SKM-1 (cell line): ENCODE results near the gene FAM169A.
"Not testable (repeated sequence)": the region's sequence is repeated elsewhere in the genome, so short reads cannot be mapped to it uniquely, and the experiment has no call there.

Source experiments
- DNase-seq: peaks from one replicate; lab custom pipeline; 2025; ENCODE audit not compliant: unreplicated experiment; lab: John Stamatoyannopoulos, UW

The FAM169A gene

GRCh38 chr5:74865804-74866595 is at the start of gene FAM169A:
FAM169A (minus strand) TSS chr5:74866387; CDS start chr5:74841676, 24,711 bp downstream.
- DNase-seq: no peak

DNA sequence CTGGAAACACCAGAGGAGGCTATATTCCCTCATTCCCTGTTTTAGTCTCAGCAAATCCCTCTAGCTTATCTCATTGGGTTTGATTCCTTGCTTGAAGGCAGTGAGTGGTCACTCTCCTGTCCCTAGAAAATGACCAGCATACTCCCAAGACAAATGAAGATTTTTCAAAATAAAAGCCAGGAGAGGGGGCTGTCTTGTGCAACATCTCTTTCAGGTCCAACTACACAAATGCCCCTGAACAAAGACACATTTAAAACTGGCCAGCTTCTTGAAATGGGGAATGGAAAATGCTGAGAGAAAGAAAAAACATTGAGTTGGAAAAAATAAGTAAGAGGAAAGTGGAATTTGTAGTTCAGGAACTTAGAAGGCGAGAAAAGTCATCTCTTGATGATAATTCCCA is 49.3 kb upstream of the FAM169A start:
- no peak for DNase-seq

DNA sequence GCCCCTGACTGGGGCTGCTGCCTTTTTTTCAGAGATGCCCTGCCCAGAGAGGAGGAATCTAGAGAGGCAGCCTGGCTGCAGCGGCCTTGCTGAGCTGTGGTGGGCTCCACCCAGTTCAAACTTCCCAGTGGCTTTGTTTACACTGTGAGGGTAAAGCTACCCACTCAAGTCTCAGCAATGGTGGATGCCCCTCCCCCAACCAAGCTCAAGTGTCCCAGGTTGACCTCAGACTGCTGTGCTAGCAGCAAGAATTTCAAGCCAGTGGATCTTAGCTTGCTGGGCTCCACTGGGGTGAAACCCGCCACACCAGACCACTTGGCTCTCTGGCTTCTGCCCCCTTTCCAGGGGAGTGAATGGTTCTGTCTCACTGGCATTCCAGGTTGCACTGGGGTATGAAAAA is 45.2 kb upstream of the FAM169A start:
- DNase-seq: not testable (repeated sequence)

DNA sequence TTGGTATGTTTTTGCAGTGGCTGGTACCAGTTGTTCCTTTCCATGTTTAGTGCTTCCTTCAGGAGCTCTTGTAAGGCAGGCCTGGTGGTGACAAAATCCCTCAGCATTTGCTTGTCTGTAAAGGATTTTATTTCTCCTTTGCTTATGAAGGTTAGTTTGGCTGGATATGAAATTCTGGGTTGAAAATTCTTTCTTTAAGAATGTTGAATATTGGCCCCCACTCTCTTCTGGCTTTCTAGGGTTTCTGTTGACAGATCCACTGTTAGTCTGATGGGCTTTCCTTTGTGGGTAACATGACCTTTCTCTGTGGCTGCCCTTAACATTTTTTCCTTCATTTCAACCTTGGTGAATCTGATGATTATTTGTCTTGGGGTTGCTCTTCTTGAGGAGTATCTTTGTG is 43.7 kb upstream of the FAM169A start:
- DNase-seq: not testable (repeated sequence)

- not testable (repeated sequence) for DNase-seq
These were observed 42.0 kb upstream of the FAM169A start for GRCh38 chr5:74908237-74908636.

DNA sequence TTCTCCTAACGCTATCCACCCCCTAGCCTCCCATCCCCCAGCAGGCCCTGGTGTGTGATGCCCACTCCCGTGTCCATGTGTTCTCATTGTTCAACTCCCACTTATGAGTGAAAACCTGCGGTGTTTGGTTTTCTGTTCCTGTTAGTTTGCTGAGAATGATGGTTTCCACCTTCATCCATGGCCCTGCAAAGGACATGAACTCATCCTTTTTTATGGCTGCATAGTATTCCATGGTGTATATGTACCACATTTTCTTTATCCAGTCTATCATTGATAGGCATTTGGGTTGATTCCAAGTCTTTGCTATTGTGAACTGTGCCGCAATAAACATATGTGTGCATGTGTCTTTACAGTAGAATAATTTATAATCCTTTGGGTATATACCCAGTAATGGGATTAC is 38.5 kb upstream of the FAM169A start:
- not testable (repeated sequence) for DNase-seq

- no peak for DNase-seq
These were observed 37.1 kb upstream of the FAM169A start for GRCh38 chr5:74903165-74903787.

DNA sequence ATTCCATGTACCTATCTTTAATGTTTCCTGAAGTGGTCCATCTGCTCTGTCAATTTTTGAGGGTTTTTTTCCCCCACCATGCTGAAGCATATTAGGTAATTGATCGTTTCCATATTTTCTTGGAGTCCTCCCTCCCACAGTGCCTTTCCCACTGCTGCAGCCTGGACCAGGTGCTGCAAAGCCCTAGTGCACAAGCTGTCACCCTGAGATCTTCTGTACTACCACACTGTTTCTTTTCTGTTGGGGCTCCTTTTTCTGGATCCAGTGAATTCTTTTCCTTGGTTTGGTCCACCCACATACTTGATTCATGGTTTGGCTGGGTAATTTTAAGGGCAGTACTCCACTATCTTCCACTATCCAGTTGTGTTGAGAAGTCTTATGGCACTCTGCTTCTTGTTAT is 30.9 kb upstream of the FAM169A start:
- no peak for DNase-seq

DNA sequence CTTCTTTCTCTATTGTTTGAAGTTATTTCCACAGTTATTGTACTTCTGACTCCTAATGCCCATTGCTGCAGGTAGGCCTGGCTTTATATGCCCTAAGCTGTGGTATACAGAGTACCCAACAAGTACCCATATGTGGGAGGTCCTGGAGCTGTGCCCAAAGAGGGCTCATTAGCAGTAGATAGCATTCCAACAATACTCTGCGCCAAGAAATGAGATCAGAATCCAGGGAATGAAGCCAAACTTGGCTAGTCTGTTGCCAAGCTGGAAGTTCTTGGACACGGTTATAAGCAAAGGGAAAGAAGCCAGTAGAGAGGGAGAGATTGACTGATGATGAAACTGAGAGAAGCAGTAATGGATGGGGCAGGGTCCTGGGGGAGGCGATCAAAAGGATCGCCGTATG is 29.7 kb upstream of the FAM169A start:
- no peak for DNase-seq

- DNase-seq: no peak
These were observed 28.2 kb upstream of the FAM169A start for GRCh38 chr5:74894351-74894750.

DNA sequence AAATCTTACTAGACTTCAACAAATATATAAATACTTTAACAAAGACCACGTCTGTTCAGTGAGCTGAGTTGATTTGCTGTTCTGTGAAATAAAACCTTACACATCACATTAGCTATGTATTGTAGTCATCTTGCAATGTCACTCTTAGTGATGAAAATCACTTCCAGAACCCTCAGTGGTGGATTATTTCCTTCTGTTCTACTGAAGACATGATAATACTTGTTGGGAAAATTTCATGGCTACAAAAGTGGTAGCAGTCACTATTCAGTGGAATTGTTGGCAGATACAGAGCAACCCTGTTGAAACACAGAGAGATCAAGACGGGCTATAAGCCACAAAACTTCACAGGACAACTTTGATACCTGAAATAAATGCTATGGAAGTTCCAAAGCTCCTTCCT is 26.7 kb upstream of the FAM169A start:
- DNase-seq: no peak

GRCh38 chr5:74889523-74890105 is 23.4 kb upstream of the FAM169A start:
- DNase-seq: no peak

DNA sequence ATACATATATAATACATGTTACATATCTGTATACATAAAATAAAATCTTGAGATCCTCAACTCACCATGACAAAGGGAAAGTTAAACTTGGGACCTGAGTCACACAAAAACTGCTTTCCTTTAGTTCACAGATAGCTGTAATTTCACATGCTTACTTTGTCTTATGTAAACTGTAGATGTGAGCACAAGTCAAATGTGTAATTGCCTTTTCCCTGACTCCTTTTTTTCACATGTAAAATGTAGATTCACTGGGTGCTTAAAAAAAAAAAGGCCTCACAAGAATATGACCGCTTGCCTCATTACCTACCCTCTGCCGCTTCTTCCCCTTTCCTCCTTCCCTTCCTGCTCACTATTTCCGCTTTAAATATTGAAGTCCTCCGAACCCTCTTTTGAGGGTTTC is 21.9 kb upstream of the FAM169A start:
- DNase-seq: no peak

- DNase-seq: no peak
These were observed 19.0 kb upstream of the FAM169A start for GRCh38 chr5:74885170-74885569.

DNA sequence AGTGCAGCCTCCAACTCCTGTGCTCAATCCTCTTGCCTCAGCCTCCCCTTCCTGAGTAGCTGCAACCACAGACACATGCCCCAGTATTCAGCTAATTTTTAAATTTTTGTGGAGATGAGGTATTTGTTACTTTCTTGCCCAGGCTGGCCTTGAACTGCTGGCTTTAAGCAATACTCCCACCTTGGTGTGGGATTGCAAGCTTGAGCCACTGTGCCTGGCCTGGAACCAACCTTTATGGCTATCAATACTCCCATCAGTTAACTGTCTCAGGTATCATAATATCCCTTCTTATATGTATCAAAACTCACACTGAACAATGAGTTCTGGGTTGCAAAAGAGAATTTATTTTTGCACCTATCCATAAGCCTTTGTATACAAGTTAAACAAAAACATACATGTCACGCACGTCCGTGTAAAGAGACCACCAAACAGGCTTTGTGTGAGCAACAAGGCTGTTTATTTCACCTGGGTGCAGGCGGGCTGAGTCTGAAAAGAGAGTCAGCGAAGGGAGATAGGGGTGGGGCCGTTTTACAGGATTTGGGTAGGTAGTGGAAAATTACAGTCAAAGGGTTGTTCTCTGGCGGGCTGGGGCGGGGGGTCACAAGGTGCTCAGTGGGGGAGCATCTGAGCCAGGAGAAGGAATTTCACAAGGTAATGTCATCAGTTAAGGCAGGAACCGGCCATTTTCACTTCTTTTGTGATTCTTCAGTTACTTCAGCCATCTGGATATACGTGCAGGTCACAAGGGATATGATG is 16.4 kb upstream of the FAM169A start:
- DNase-seq: not testable (repeated sequence)

DNA sequence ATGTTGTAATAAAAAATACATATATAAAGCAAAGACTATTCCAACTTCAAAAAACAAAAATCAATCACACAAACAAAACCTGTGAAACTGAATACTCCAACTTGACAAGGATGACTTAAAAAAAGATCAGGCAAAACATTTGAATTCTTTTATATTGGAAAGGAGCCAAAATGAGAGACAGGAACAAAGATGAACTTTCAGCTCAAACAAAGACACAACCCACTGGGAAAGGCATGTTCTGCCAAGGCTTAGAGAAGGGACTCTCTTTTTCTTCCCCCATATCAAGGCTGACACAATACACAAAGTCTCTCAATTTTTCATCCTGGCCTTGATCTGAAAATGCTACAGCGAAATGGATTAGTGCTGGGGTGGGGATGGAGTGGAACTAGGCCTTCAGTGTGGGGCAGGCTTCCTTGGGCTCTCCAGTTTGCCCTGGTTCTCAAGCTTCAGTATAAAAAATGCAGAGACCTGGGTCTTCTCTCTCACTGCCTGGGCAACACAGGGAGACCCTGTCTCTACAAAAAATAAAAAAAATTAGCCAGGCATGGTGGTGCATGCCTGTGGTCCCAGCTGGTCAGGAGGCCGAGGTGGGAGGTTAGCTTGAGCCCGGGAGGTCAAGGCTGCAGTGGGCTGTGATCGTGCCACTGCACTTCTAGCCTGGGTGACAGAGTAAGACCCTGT is 11.6 kb upstream of the FAM169A start:
- no peak for DNase-seq

GRCh38 chr5:74875994-74876791 is 10.0 kb upstream of the FAM169A start:
- DNase-seq: no peak

- DNase-seq: no peak
These were observed 7.5 kb upstream of the FAM169A start for GRCh38 chr5:74873525-74874249.

- DNase-seq: no peak
These were observed 4.3 kb upstream of the FAM169A start for GRCh38 chr5:74870299-74871067.
